Subcutaneous preadipocyte (primary cell): ENCODE results near the gene IER5L. TPM values are rescaled to one million over a fixed set of nuclear protein-coding genes. Genes with fewer than 3 reads are reported as not detected.

ENCODE experiments used
- total RNA-seq: library from RNA; depleted of rRNA; stranded (reverse); fragments of >200 nt; gene quantifications from 2 replicates; pipeline ENCODE4 v1.2.3, GENCODE V29; 2012

IER5L gene
- total RNA-seq, result 39.5 and 47.0 TPM in 2 replicates

GRCh38 chr9:129177791-129178567, at the start of gene IER5L:
IER5L (minus strand) TSS chr9:129178261; CDS start chr9:129178052, 209 bp downstream.

Other genes with a start within 250 kb of the IER5L start
- gene DOLK, start 230.7 kb downstream of the IER5L start, total RNA-seq, result 22.4 and 27.6 TPM in 2 replicates
- gene NUP188, start 230.6 kb downstream of the IER5L start, total RNA-seq, result 51.4 and 80.2 TPM in 2 replicates
- 30.5 and 36.8 TPM in 2 replicates for gene SH3GLB2, start 149.9 kb downstream of the IER5L start, total RNA-seq
- 16.9 and 24.6 TPM in 2 replicates for gene MIGA2, start 141.6 kb downstream of the IER5L start, total RNA-seq
- gene DOLPP1, start 97.2 kb downstream of the IER5L start, total RNA-seq, result 8.1 and 11.3 TPM in 2 replicates
- 67.1 and 81.9 TPM in 2 replicates for gene CRAT, start 67.5 kb downstream of the IER5L start, total RNA-seq
- 71.3 and 81.3 TPM in 2 replicates for gene PTPA, start 66.8 kb downstream of the IER5L start, total RNA-seq